AG09309 (cell line): ENCODE data around the gene RBM25.

Source experiments
- DNase-seq: peaks from one replicate; pipeline ENCODE4 v3.0.0-alpha.2; 2010; ENCODE audit warnings: low read depth
- H3K4me3 ChIP-seq: 2 replicates; pipeline ENCODE4 v1.5.1; 2011; ENCODE audit warnings: mild to moderate bottlenecking, low read depth, low read length, moderate library complexity; ENCODE audit not compliant: control insufficient read depth
- TF ChIP-seq, protein P1 (sequence below): IDR thresholded peaks from 2 replicates; pipeline ENCODE4 v1.5.1; 2011; ENCODE audit warnings: mild to moderate bottlenecking, low read depth, low read length, inconsistent platforms; ENCODE audit not compliant: insufficient read depth, control insufficient read depth; ENCODE audit errors: missing control alignments

RBM25 gene

DNA sequence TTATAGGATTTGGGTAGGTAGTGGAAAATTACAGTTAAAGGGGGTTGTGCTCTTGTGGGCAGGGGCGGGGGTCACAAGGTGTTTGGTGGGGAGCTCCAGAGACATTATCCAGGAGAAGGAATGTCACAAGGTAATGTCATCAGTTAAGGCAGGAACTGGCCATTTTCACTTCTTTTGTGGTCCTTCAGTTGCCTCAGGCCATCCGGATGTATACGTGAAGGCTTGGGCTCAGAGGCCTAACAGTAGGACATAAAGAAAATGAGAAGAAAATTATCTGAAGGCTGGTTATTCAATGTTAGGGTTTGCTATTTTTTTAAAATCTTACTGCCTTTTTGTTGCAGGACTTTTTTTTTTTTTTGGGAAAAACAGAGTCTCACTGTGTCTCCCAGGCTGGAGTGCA lies 75.5 kb downstream of the RBM25 start:
- DNase-seq, result no peak
- TF ChIP-seq, protein P1, sequence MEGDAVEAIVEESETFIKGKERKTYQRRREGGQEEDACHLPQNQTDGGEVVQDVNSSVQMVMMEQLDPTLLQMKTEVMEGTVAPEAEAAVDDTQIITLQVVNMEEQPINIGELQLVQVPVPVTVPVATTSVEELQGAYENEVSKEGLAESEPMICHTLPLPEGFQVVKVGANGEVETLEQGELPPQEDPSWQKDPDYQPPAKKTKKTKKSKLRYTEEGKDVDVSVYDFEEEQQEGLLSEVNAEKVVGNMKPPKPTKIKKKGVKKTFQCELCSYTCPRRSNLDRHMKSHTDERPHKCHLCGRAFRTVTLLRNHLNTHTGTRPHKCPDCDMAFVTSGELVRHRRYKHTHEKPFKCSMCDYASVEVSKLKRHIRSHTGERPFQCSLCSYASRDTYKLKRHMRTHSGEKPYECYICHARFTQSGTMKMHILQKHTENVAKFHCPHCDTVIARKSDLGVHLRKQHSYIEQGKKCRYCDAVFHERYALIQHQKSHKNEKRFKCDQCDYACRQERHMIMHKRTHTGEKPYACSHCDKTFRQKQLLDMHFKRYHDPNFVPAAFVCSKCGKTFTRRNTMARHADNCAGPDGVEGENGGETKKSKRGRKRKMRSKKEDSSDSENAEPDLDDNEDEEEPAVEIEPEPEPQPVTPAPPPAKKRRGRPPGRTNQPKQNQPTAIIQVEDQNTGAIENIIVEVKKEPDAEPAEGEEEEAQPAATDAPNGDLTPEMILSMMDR, result no peak
- no peak overlapping the region for H3K4me3 ChIP-seq

DNA sequence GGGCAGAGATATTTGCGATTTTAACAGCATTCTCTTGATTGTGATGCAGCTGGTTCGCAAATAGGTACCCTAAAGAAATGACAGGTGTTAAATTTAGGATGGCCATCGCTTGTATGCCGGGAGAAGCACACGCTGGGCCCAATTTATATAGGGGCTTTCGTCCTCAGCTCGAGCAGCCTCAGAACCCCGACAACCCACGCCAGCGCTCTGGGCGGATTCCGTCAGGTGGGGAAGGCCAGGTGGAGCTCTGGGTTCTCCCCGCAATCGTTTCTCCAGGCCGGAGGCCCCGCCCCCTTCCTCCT lies 77.7 kb downstream of the RBM25 start:
- H3K4me3 ChIP-seq, result peak overlapping the region; percentile 90
- DNase-seq, result no peak
- TF ChIP-seq, protein P1, result no peak

DNA sequence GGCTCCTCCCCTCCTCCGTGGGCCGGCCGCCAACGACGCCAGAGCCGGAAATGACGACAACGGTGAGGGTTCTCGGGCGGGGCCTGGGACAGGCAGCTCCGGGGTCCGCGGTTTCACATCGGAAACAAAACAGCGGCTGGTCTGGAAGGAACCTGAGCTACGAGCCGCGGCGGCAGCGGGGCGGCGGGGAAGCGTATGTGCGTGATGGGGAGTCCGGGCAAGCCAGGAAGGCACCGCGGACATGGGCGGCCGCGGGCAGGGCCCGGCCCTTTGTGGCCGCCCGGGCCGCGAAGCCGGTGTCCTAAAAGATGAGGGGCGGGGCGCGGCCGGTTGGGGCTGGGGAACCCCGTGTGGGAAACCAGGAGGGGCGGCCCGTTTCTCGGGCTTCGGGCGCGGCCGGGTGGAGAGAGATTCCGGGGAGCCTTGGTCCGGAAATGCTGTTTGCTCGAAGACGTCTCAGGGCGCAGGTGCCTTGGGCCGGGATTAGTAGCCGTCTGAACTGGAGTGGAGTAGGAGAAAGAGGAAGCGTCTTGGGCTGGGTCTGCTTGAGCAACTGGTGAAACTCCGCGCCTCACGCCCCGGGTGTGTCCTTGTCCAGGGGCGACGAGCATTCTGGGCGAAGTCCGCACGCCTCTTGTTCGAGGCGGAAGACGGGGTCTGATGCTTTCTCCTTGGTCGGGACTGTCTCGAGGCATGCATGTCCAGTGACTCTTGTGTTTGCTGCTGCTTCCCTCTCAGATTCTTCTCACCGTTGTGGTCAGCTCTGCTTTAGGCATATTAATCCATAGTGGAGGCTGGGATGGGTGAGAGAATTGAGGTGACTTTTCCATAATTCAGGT lies 78.3 kb downstream of the RBM25 start, which contains the start of gene PSEN1:
Gene PSEN1 (plus strand): TSS at position 121 of the 839 bp plus-strand sequence. CDS start 11,513 bp downstream, outside the sequence.
- DNase-seq, result peak; percentile 52
- peak within 1 kb of the TSS; percentile 90 for H3K4me3 ChIP-seq

DNA sequence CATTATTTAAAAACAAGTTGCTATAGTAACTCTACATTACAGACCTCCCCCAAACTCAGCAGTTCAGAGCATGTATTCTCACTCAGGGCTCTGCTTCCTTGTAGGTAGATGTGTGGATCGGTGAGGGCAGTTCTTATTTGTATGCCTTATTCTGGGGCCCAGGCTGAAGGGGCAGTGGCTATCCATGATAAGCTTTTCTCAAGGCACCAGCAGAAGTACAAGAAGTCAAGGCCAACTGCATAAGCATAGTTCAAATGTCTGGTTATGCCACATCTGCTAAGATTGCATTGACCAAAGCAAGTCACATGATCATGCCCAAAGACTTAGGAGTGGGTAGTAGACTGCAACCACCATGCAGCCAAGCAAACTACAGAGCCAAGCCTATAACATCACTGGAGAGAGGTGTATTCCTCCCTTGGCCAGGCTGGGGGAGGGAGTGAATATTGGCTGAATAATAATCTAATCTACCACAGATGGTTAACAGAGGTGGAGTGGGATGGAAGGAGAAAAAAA lies 82.5 kb downstream of the RBM25 start:
- H3K4me3 ChIP-seq, result no peak overlapping the region
- no peak for DNase-seq
- TF ChIP-seq, protein P1, result no peak

More for the DNA sequence above, 78.3 kb downstream of the RBM25 start, which contains the start of gene PSEN1:
- TF ChIP-seq, protein P1, result no peak

DNA sequence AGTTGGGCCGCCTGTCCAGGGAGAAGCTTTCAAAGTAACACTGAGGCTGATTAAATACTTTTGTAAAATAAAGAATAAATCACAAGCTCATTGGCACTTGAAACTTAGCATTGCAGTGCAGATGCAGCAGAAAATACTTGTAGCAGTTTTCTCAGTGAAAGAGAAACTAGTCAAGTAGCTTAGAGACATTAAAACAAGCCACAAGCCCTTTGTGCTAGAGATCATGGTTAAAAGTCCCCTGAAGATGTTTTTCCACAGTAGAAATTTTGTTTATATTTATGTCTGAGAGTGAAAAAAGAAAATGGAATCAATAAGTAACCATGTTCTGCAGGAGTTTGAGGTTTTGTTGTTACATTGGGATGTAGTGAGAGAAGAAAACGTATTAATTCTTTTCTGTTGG lies 83.9 kb downstream of the RBM25 start:
- no peak for DNase-seq
- TF ChIP-seq, protein P1, result no peak
- no peak overlapping the region for H3K4me3 ChIP-seq

DNA sequence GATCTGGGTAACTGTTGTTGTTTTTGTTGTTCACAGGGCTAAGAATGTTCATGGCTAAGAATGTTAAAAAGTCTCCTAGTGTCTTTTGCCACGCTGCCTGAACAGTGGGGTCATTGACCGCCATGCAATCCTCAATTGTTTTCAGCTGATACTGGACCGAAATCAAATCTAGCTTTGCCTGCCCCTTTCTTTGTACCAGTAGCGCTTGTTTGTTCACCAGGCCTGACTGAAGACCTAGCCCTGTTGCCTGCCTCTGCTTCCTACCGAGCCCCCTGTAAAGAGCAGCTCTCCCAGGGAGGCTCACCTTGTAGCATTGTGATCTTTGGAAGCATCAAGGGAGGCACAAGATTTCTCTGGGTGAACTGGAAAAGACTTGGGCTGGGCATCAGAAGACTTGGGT lies 84.7 kb downstream of the RBM25 start:
- no peak for DNase-seq
- TF ChIP-seq, protein P1, result no peak
- H3K4me3 ChIP-seq, result no peak overlapping the region

DNA sequence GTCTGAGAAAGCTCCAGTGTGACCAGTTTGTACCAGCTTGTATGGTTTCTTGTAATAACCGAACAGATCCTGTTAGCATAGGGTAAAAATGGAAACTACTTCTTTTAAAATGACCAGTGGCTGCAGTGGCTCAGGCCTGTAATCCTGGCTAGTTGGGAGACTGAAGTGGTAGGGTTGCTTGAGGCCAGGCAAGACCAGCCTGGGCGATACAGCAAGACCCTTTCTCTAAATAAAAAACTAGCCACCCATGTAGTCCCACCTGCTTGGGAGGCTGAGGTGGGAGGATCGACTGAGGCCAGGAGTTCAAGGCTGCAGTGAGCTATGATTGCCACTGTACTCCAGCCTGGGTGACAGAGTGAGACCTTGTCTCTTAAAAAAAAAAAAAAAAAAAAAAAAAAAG lies 85.3 kb downstream of the RBM25 start:
- no peak overlapping the region for H3K4me3 ChIP-seq
- TF ChIP-seq, protein P1, result no peak
- DNase-seq, result no peak
